Activated naive CD8-positive, alpha-beta T cell treated with anti-CD3 and anti-CD28 coated beads for 36 hours (primary cell): ENCODE data around the gene DNAH1. TPM values are rescaled to one million over a fixed set of nuclear protein-coding genes. Genes with fewer than 3 reads are reported as not detected.

Source experiments
- DNase-seq: peaks from one replicate; pipeline ENCODE4 v3.0.0; 2021
- H3K27ac Mint-ChIP-seq: one replicate; pipeline ENCODE4 v1.8.0; 2022; ENCODE audit warnings: mild to moderate bottlenecking, moderate library complexity, mixed read lengths
- H3K27me3 Mint-ChIP-seq: one replicate; pipeline ENCODE4 v1.8.0; 2022; ENCODE audit warnings: mild to moderate bottlenecking, mixed read lengths
- H3K36me3 Mint-ChIP-seq: one replicate; pipeline ENCODE4 v1.8.0; 2021; ENCODE audit warnings: mild to moderate bottlenecking, mixed read lengths
- H3K4me1 Mint-ChIP-seq: one replicate; pipeline ENCODE4 v1.8.0; 2021; ENCODE audit warnings: mixed read lengths
- H3K4me3 Mint-ChIP-seq: one replicate; pipeline ENCODE4 v1.8.0; 2022; ENCODE audit warnings: mild to moderate bottlenecking, moderate library complexity, mixed read lengths
- H3K9me3 Mint-ChIP-seq: one replicate; pipeline ENCODE4 v1.8.0; 2022; ENCODE audit warnings: mixed read lengths
- total RNA-seq, 2 experiments: library from RNA; stranded (reverse); gene quantifications; one replicate each; pipeline ENCODE4 v1.2.3, GENCODE V29; 2021

The DNAH1 gene
- total RNA-seq, 2 experiments from 2014 or later: 2.6 to 3.7 TPM

DNA sequence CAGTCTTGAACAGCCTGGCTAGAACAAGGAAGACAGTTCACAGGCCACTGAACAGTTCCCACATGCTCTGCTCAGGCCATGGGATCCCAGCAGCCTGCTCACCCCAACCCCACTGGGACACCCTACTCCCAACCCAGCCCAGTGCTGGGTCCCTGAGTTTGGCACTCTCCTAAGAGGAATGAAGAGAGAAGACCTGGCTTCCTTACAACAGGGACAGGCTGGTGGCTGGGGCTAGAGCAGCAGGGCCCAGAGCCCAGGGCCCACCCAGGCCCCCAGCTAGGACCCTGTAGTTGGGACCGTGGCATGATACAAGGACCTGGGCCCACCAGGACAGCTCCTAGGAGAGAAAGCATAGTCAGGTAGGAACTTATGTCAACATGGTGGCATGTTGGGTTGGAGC is 85.4 kb downstream of the DNAH1 start:
- H3K4me3 Mint-ChIP-seq: no peak overlapping the region

DNA sequence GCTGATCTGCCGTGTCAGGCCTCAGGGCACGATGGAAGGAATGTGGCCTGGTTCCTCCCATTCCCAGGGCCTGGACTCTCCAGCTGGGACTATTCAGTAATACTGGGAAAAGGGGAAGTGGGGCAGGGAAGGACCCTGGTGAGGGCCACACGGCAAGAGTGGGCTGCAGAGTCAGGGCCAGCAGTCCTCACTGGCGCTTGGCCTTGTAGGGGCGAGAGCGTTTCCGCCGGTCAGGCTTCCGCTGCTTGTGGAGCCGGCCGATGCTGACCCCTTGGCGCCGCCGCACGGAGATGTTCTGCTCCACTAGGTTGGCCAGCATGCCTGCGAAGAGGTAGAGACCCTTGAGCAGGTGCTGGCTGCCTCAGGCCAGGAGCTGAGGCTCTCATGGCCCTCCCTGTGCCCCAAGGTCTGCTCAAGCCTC is 86.0 kb downstream of the DNAH1 start:
- Mint-ChIP-seq H3K4me3 (no peak overlapping the region), H3K27me3 (no peaks in the 10 kb centered on the region), H3K27ac (no peak overlapping the region), H3K36me3 (peaks cover 7% of the 10 kb centered on the region), H3K9me3 (no peaks in the 10 kb centered on the region), H3K4me1 (peaks cover 3% of the 10 kb centered on the region)
- no peak for DNase-seq

More for the DNA sequence above, 85.4 kb downstream of the DNAH1 start:
- no peak overlapping the region for H3K27ac Mint-ChIP-seq
- peaks cover 4% of the 10 kb centered on the region for H3K36me3 Mint-ChIP-seq
- no peak for DNase-seq
- H3K27me3 Mint-ChIP-seq: no peaks in the 10 kb centered on the region
- H3K9me3 Mint-ChIP-seq: no peaks in the 10 kb centered on the region
- no peaks in the 10 kb centered on the region for H3K4me1 Mint-ChIP-seq

DNA sequence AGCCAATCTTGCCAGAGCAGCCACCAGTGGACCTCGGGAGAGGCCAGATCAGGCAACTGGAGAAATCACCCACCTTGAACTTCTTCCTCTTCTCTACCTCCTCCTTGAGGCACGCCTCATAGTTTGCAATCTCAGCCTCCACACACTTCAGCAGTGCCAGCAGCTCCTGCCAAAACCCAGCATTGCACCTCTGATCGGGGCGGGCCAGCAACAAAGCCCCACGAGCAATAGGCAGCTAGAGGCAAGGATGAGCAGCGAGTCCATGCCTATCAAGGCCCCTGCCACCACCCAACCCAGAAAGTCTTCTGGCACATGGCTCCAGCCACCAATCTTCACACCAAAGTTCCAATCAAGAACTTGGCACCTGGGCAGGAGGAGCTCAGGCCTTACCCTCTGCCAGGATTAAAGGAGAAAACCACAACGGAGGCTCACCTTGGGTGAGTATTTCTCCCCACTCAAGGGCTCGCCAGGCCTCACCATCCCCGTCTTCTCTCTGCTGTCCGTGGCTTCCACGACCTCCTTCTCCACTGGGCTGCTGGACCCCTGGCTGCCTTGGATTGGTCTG is 86.7 kb downstream of the DNAH1 start:
- H3K4me1 Mint-ChIP-seq: peaks cover 3% of the 10 kb centered on the region
- no peaks in the 10 kb centered on the region for H3K27me3 Mint-ChIP-seq
- no peaks in the 10 kb centered on the region for H3K9me3 Mint-ChIP-seq
- no peak overlapping the region for H3K4me3 Mint-ChIP-seq
- no peak overlapping the region for H3K27ac Mint-ChIP-seq
- peaks cover 7% of the 10 kb centered on the region for H3K36me3 Mint-ChIP-seq
- no peak for DNase-seq

DNA sequence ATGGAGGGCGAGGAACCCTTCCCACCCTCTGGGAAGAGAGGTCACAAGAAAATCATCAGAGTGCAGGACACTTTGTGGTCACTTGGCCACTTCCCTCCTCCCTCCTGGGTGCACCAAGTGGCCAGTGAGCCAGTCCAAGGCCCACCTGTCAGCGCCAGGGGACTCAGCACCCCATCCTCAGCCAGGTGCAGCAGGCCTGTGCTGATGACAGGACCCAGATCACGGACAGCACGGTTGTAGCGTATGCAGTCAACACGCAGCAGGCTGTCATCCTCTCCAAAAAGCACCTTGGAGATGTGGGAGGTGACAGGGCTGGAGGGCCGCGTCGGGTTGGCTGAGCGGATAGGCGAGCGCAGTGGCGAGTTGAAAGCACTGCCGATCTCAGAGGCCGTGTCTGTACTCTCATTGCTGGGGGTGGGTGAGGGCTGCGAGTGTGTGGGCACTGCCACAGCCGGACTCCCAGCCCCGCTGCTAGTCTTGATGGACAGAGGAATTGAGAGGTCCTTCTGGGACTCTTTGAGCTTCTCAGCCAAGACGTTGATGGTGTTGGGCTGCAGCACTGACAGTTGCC is 87.2 kb downstream of the DNAH1 start:
- no peak overlapping the region for H3K27ac Mint-ChIP-seq
- H3K4me3 Mint-ChIP-seq: no peak overlapping the region
- peaks cover 9% of the 10 kb centered on the region for H3K36me3 Mint-ChIP-seq
- peaks cover 9% of the 10 kb centered on the region for H3K4me1 Mint-ChIP-seq
- H3K9me3 Mint-ChIP-seq: no peaks in the 10 kb centered on the region
- H3K27me3 Mint-ChIP-seq: no peaks in the 10 kb centered on the region
- no peak for DNase-seq

DNA sequence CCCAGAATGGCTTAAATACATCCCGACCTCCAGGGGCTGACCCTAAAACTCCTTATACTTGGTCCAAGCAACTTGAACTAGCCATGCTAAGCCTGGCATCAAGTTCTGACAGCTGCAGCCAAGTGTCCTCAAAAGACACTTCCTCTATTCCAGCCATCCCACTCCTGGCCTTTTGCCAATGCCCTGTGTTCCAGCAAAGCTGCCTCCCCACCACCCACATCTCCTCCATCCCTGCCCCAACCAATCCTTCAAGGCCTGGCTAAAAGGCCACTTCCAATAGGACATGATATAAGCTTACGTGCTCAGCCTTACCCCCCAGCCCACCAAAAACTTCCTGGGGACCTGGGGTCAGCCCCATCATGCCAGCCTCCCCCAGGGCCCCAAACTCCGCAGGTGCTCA is 87.8 kb downstream of the DNAH1 start:
- H3K9me3 Mint-ChIP-seq: no peaks in the 10 kb centered on the region
- H3K27ac Mint-ChIP-seq: no peak overlapping the region
- H3K36me3 Mint-ChIP-seq: peaks cover 13% of the 10 kb centered on the region
- DNase-seq: no peak
- no peak overlapping the region for H3K4me3 Mint-ChIP-seq
- H3K27me3 Mint-ChIP-seq: no peaks in the 10 kb centered on the region
- peaks cover 15% of the 10 kb centered on the region for H3K4me1 Mint-ChIP-seq

DNA sequence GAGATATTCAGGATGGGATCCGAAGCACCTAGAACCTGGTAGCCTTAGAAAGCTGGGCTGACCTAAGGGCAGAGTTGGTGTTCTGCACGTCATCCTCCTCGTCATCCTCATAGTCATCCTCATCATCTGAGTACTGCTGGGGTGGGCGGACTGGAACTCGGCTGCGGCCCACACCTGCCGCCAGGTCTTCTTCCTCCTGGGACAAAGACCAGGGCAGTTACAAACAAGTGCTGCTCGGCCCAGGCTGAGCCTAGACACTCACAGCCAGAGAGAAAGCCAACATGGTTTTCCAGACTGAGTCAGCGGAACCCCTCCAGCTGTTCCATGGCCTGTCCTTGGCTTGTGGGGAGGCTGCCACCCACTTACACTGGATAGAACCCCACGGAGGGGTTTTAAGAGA is 88.3 kb downstream of the DNAH1 start:
- Mint-ChIP-seq H3K9me3 (no peaks in the 10 kb centered on the region), H3K36me3 (peaks cover 15% of the 10 kb centered on the region), H3K4me3 (no peak overlapping the region), H3K4me1 (peaks cover 17% of the 10 kb centered on the region), H3K27ac (no peak overlapping the region), H3K27me3 (no peaks in the 10 kb centered on the region)
- no peak for DNase-seq

DNA sequence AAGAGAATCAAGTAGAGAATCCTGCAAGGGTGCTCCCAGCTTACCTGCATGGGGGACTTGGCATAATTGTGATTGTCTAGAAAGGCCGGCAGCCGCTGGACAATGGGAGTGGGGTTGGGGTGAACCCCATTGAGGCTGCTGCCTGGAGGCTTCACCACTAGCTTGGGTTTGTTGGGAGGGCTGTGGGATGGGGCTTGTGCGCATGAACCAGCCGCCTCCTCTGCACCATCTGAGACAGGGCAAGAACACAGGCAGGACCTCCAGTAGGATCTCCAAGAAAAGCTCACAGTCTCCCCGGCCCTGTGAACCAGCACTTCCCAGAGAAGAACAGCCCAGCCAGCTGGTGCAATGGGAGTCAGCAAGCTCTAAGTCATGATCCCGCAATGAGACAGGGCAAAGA is 88.9 kb downstream of the DNAH1 start:
- no peak for DNase-seq
- no peak overlapping the region for H3K27ac Mint-ChIP-seq
- peaks cover 17% of the 10 kb centered on the region for H3K4me1 Mint-ChIP-seq
- H3K36me3 Mint-ChIP-seq: peaks cover 15% of the 10 kb centered on the region
- H3K4me3 Mint-ChIP-seq: no peak overlapping the region
- H3K9me3 Mint-ChIP-seq: no peaks in the 10 kb centered on the region
- H3K27me3 Mint-ChIP-seq: no peaks in the 10 kb centered on the region

DNA sequence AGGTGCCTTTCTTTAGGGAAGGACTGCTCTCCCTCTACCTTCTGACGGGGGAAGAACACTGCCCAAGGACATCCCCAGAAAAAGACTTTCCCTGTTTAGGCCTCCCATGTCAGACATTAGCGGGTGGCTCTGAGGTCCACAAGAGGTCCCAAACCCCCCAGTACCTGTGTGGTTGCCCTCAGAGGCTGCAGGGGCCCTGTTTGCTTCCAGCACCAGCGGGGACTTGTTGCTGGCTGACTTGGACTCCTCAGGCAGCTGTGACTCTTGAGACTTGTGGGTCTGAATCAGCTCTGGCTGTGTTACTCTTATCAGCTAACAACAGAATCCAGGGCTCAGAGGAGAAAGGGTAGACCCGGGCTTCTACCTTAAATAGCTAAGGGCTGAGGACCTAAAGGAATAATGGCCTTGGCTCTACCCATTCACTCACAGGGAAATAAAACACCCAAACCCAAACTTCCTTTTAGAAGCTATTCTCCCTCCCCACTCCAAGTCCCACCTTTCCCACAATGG is 89.5 kb downstream of the DNAH1 start:
- H3K27me3 Mint-ChIP-seq: no peaks in the 10 kb centered on the region
- no peak overlapping the region for H3K4me3 Mint-ChIP-seq
- no peak for DNase-seq
- H3K9me3 Mint-ChIP-seq: no peaks in the 10 kb centered on the region
- H3K27ac Mint-ChIP-seq: no peak overlapping the region
- peaks cover 15% of the 10 kb centered on the region for H3K36me3 Mint-ChIP-seq
- peaks cover 17% of the 10 kb centered on the region for H3K4me1 Mint-ChIP-seq

DNA sequence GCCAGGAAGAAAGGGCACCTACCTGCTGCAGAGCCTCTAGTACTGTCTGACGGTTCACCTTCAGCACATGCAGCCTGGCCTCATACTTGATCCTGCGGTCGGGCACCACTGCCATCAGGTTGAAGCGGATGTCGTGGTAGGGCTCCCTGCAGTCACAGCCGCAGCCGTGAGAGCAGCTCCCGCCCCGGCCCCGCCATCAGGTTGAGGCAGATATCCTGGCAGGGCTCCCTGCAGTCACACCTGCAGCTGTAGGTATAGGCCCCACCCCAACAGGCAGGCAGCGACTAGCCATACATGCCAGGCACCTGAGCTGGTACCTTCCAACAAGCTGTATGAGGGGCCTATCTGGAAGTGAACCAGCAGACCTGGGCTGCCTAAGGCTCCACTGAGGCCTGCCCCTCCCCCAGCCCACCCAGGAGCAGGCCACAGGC is 90.1 kb downstream of the DNAH1 start:
- H3K4me1 Mint-ChIP-seq: peaks cover 21% of the 10 kb centered on the region

DNA sequence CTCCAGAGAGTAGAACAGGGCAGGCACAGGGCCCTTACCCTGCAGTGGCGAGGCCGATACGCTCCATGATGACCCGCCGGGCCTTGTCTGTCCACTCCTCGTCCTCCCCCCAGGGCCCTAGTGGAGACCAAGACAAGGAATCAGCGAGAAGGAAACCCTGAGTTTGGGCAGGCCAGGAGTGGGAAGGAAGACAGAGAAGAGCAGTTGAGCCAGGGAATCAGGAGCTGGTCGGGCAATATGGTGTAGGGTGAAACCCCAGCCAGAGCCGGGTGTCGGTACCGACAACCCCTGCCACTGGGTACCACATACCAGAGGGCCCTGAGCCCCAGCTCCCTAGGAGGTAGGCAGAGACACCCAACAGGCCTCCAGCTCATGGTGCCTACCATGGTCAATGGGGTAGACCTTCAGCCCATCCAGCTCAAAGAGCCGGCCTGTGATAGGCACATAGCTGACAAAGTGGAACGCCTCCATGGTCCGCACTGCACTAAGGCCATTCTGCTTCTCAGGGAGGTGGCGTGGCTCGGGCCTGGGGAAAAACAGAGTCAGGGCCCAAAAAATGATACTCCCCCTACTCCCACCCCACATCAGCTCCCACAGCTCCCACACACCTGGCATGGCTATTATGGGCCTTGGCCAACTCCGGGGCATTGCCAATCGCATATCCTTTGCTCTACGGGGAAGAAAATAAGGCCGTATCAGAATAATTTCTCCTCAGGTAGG is 90.8 kb downstream of the DNAH1 start:
- peaks cover 28% of the 10 kb centered on the region for H3K4me1 Mint-ChIP-seq
- H3K27me3 Mint-ChIP-seq: no peaks in the 10 kb centered on the region
- H3K4me3 Mint-ChIP-seq: no peak overlapping the region
- H3K36me3 Mint-ChIP-seq: peaks cover 15% of the 10 kb centered on the region
- H3K27ac Mint-ChIP-seq: no peak overlapping the region
- H3K9me3 Mint-ChIP-seq: no peaks in the 10 kb centered on the region
- no peak for DNase-seq

More for the DNA sequence above, 90.1 kb downstream of the DNAH1 start:
- no peak overlapping the region for H3K4me3 Mint-ChIP-seq
- H3K36me3 Mint-ChIP-seq: peaks cover 15% of the 10 kb centered on the region
- H3K27me3 Mint-ChIP-seq: no peaks in the 10 kb centered on the region
- DNase-seq: no peak
- no peak overlapping the region for H3K27ac Mint-ChIP-seq
- H3K9me3 Mint-ChIP-seq: no peaks in the 10 kb centered on the region

DNA sequence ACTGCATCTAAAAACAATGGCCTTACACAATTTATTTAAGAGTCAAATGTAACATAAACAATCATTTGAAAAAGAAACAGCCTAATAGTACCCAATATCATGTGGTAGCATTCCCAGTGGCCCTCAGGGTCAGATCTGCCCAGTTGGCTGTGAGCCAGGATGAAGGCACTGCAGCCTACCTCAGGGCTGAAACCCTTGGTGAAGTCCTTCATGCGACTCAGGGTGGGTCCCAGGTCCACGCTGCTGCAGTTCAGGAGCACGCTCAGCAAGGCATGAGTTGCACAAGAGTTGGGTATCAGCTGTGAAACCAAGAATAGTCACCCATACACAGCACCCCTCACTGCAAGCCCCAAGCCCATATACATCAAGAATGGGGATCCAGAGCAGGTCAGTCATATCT is 91.7 kb downstream of the DNAH1 start:
- H3K27me3 Mint-ChIP-seq: no peaks in the 10 kb centered on the region
- no peak overlapping the region for H3K27ac Mint-ChIP-seq
- no peaks in the 10 kb centered on the region for H3K9me3 Mint-ChIP-seq
- DNase-seq: no peak
- H3K4me3 Mint-ChIP-seq: peak overlapping the region; percentile 96
- H3K36me3 Mint-ChIP-seq: peaks cover 18% of the 10 kb centered on the region
- peaks cover 35% of the 10 kb centered on the region for H3K4me1 Mint-ChIP-seq

DNA sequence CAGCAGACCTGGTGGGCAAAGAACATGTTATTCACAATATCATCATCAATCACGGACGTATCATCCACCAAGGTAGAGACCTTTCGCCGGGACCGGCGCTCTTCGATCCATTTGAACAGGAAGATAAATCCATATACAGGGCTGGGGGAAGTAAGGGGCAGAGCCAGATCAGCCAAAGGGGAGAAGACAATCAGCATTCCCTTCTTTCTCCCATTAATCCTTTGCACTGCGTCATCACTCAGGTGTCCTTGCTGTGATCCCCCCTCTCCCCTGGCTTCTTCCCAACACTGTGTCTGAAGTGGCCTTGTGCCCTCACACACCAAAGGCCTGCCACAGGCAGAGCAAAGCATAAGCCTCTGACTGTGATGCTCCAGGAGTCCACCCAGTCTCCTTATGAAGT is 92.3 kb downstream of the DNAH1 start:
- Mint-ChIP-seq H3K4me1 (peaks cover 36% of the 10 kb centered on the region), H3K36me3 (peaks cover 18% of the 10 kb centered on the region), H3K4me3 (peak overlapping the region; percentile 96), H3K27me3 (no peaks in the 10 kb centered on the region), H3K9me3 (no peaks in the 10 kb centered on the region), H3K27ac (peak overlapping the region; percentile 89)
- no peak for DNase-seq

DNA sequence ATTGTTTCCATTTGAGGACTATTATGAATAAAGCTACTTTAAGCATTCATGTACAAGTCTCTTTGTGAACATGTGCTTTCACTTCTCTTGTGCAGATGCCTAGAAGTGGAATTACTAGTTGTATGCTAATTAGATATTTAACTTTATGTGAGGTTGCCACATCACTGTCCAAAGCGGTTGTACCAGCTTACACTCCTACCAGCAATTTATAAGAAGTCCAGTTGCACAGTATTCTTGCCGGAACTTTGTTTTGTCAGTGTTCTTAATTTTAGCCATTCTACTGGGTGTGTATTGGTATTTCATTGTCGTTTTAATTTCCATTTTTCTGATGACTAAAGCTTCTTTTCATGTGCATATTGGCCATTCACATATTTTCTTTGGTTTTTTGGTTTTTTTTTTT is 99.7 kb downstream of the DNAH1 start:
- Mint-ChIP-seq H3K27me3 (no peaks in the 10 kb centered on the region), H3K9me3 (no peaks in the 10 kb centered on the region), H3K4me1 (peaks cover 22% of the 10 kb centered on the region), H3K36me3 (peaks cover 3% of the 10 kb centered on the region), H3K27ac (no peak overlapping the region), H3K4me3 (no peak overlapping the region)
- no peak for DNase-seq

DNA sequence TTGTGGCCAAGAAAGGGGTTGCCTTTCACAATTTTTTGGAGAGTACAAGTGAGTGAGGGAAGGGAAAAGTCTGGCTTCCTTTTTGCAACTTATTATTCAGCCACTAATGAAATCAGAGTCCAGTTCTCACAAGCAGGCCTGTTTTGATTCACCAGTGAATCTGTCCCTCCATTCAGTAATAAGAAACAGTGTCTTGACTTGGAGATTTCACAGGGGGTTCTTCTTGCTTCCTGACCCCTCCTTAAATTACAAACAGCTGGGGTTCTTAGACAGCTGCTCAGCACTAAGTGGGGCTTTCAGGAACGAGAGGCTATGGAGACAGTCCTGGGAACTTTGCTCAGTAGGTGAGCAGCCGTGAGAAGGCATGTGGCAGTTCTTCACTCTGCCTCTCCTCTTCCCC is 104.3 kb downstream of the DNAH1 start:
- H3K9me3 Mint-ChIP-seq: no peaks in the 10 kb centered on the region
- H3K27me3 Mint-ChIP-seq: no peaks in the 10 kb centered on the region
- no peak overlapping the region for H3K4me3 Mint-ChIP-seq
- DNase-seq: no peak
- H3K27ac Mint-ChIP-seq: no peak overlapping the region
- H3K36me3 Mint-ChIP-seq: no peaks in the 10 kb centered on the region
- peaks cover 3% of the 10 kb centered on the region for H3K4me1 Mint-ChIP-seq

DNA sequence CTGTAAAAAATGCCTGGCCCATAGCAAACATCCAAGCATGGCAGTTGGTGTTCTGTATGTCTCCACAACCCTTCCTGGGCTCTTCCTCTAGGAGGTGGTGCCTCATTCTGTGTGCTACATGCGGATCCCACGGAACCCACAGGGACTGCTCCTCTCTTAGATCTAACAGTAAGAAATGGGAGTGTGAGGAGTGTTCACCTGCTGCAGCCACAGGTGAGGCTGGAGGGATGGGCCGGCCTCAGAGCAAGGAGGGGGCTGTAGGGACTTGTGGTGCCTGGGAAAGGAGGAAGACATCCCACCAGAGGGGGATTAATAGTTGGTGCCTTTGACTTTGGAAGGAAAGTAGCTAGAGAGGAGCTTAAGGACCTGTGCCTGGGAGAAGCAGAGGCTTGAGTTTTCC is 106.5 kb downstream of the DNAH1 start:
- H3K27me3 Mint-ChIP-seq: no peaks in the 10 kb centered on the region
- H3K4me1 Mint-ChIP-seq: no peaks in the 10 kb centered on the region
- H3K4me3 Mint-ChIP-seq: no peak overlapping the region
- DNase-seq: no peak
- no peaks in the 10 kb centered on the region for H3K36me3 Mint-ChIP-seq
- H3K9me3 Mint-ChIP-seq: no peaks in the 10 kb centered on the region
- H3K27ac Mint-ChIP-seq: no peak overlapping the region

DNA sequence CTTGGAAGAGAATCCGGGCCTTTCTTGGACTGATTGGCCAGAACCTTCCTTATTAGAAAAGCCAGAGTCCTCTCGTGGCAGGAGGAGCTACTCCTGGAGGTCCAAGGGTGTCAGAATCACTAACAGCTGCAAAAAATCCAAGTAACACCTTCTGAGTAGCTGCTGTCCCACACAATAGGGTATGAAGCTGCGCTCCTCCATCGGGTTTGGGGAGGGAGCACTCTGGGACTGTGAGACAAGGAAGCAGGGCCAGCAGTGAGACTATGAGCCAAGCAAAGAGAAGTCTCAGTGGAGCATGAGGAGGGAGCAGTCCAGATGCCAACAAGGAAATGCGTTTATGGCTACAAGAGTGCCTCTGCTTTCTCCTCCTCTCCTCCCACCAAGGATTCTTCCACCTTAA is 107.1 kb downstream of the DNAH1 start:
- Mint-ChIP-seq H3K36me3 (no peaks in the 10 kb centered on the region), H3K27me3 (no peaks in the 10 kb centered on the region), H3K9me3 (no peaks in the 10 kb centered on the region), H3K27ac (no peak overlapping the region), H3K4me1 (no peaks in the 10 kb centered on the region), H3K4me3 (no peak overlapping the region)
- DNase-seq: no peak
